Neural cell (in vitro differentiated cells): ENCODE data around the gene HS3ST3A1. TPM values are rescaled to one million over a fixed set of nuclear protein-coding genes. Genes with fewer than 3 reads are reported as not detected.

Experiments
- H2AFZ ChIP-seq: fragments of 200-600, 300-800 bp; sonication (generic), shearing (Covaris generic); 2 replicates; pipeline ENCODE4 v1.6.0; 2014; ENCODE audit warnings: low read depth, mild to moderate bottlenecking, antibody characterized with exemption, low read length, moderate library complexity
- H3F3A ChIP-seq: fragments of 200-600 bp; shearing (Covaris generic); 2 replicates; pipeline ENCODE4 v1.6.1; 2016; ENCODE audit warnings: mild to moderate bottlenecking, moderate library complexity, mixed read lengths, antibody characterized with exemption, low read length; ENCODE audit not compliant: insufficient read depth, poor library complexity, severe bottlenecking
- H3K27ac ChIP-seq: fragments of 200-600, 300-800 bp; sonication (generic), shearing (Covaris generic); 2 replicates; pipeline ENCODE4 v1.5.1; 2014; ENCODE audit warnings: mild to moderate bottlenecking, low read length, moderate library complexity
- H3K27me3 ChIP-seq: fragments of 300-800, 200-600 bp; sonication (generic), shearing (Covaris generic); 2 replicates; pipeline ENCODE4 v1.6.0; 2014; ENCODE audit warnings: mild to moderate bottlenecking, low read depth, low read length, moderate library complexity; ENCODE audit not compliant: insufficient read depth
- H3K36me3 ChIP-seq: fragments of 300-800, 200-600 bp; sonication (generic), shearing (Covaris generic); 2 replicates; pipeline ENCODE4 v1.5.1; 2014; ENCODE audit warnings: mild to moderate bottlenecking, antibody characterized with exemption, low read length, moderate library complexity; ENCODE audit not compliant: insufficient read depth
- H3K4me2 ChIP-seq: fragments of 300-800, 200-600 bp; sonication (generic), shearing (Covaris generic); 2 replicates; pipeline ENCODE4 v1.6.0; 2014; ENCODE audit warnings: mild to moderate bottlenecking, low read length
- H3K4me3 ChIP-seq: fragments of 300-800, 200-600 bp; sonication (generic), shearing (Covaris generic); 2 replicates; pipeline ENCODE4 v1.5.1; 2014; ENCODE audit warnings: mild to moderate bottlenecking, low read length, moderate library complexity
- H3K79me2 ChIP-seq: fragments of 200-600 bp; shearing (Covaris generic); replicated peaks from 2 replicates; pipeline ENCODE4 v1.6.0; 2014; ENCODE audit warnings: mild to moderate bottlenecking, low read length, moderate library complexity; ENCODE audit not compliant: insufficient read depth
- H3K9ac ChIP-seq: fragments of 300-800, 200-600 bp; sonication (generic), shearing (Covaris generic); 2 replicates; pipeline ENCODE4 v1.6.1; 2016; ENCODE audit warnings: mild to moderate bottlenecking, low read length, mixed read lengths
- H3K9me2 ChIP-seq: fragments of 200-600 bp; shearing (Covaris generic); 2 replicates; pipeline ENCODE4 v1.6.1; 2016; ENCODE audit warnings: mild to moderate bottlenecking, low read length, mixed read lengths; ENCODE audit not compliant: insufficient read depth
- H3K9me3 ChIP-seq: fragments of 200-600, 300-800 bp; sonication (generic), shearing (Covaris generic); 2 replicates; pipeline ENCODE4 v1.6.1; 2016; ENCODE audit warnings: mild to moderate bottlenecking, mixed run types, low read length, moderate library complexity, mixed read lengths
- H4K20me1 ChIP-seq: fragments of 200-600 bp; shearing (Covaris generic); 2 replicates; pipeline ENCODE4 v1.6.1; 2016; ENCODE audit warnings: mild to moderate bottlenecking, mixed run types; ENCODE audit not compliant: insufficient read depth
- EP300 ChIP-seq: fragments of 450-650 bp; conservative IDR thresholded peaks from 2 replicates; pipeline ENCODE4 v1.6.1; 2014; ENCODE audit warnings: antibody characterized with exemption, mild to moderate bottlenecking, moderate library complexity; ENCODE audit not compliant: poor library complexity, severe bottlenecking
- MXI1 ChIP-seq: fragments of 450-650 bp; conservative IDR thresholded peaks from 2 replicates; pipeline ENCODE4 v1.6.1; 2014; ENCODE audit warnings: antibody characterized with exemption, mild to moderate bottlenecking; ENCODE audit not compliant: poor library complexity, severe bottlenecking
- POLR2AphosphoS5 ChIP-seq: IDR thresholded peaks from 2 replicates; pipeline ENCODE4 v1.6.1; 2012
- RAD21 ChIP-seq: fragments of 450-650 bp; conservative IDR thresholded peaks from 2 replicates; pipeline ENCODE4 v1.6.1; 2014; ENCODE audit warnings: antibody characterized with exemption, mild to moderate bottlenecking, moderate library complexity
- SMC3 ChIP-seq: fragments of 450-650 bp; conservative IDR thresholded peaks from 2 replicates; pipeline ENCODE4 v1.6.1; 2014; ENCODE audit warnings: antibody characterized with exemption, mild to moderate bottlenecking, moderate library complexity; ENCODE audit not compliant: poor library complexity
- TAF1 ChIP-seq: IDR thresholded peaks from 2 replicates; pipeline ENCODE4 v1.6.1; 2012; ENCODE audit warnings: low read depth
- polyA plus RNA-seq: library from polyadenylated mRNA; depleted of rRNA; stranded (reverse); fragments of >200 nt; gene quantifications from 2 replicates; pipeline ENCODE4 v1.2.3, GENCODE V29; 2014
- TF ChIP-seq, protein P1 (sequence below): fragments of 450-650 bp; IDR thresholded peaks from 2 replicates; pipeline ENCODE4 v1.5.1; 2014; ENCODE audit warnings: antibody characterized with exemption, mild to moderate bottlenecking, moderate library complexity; ENCODE audit not compliant: poor library complexity, severe bottlenecking
- TF ChIP-seq, protein P2 (sequence below): IDR thresholded peaks from 2 replicates; pipeline ENCODE4 v1.6.1; 2012; ENCODE audit warnings: borderline replicate concordance

The HS3ST3A1 gene
- polyA plus RNA-seq, 1 donor from 2014 or later, result 0.56 TPM

GRCh38 chr17:13575466-13575865 lies 26.3 kb downstream of the HS3ST3A1 start:
- Histone ChIP-seq H2AFZ (no peak overlapping the region), H3K4me2 (no peak overlapping the region), H3K36me3 (no peaks in the 10 kb centered on the region), H4K20me1 (no peaks in the 10 kb centered on the region), H3K9ac (no peak overlapping the region), H3K27me3 (no peaks in the 10 kb centered on the region), H3F3A (no peaks in the 10 kb centered on the region), H3K9me2 (no peaks in the 10 kb centered on the region), H3K9me3 (no peaks in the 10 kb centered on the region), H3K27ac (no peak overlapping the region), H3K4me3 (no peak overlapping the region), H3K79me2 (no peaks in the 10 kb centered on the region)
- no peak for TF ChIP-seq MXI1
- TF ChIP-seq POLR2AphosphoS5, result no peak
- TF ChIP-seq, protein P1, sequence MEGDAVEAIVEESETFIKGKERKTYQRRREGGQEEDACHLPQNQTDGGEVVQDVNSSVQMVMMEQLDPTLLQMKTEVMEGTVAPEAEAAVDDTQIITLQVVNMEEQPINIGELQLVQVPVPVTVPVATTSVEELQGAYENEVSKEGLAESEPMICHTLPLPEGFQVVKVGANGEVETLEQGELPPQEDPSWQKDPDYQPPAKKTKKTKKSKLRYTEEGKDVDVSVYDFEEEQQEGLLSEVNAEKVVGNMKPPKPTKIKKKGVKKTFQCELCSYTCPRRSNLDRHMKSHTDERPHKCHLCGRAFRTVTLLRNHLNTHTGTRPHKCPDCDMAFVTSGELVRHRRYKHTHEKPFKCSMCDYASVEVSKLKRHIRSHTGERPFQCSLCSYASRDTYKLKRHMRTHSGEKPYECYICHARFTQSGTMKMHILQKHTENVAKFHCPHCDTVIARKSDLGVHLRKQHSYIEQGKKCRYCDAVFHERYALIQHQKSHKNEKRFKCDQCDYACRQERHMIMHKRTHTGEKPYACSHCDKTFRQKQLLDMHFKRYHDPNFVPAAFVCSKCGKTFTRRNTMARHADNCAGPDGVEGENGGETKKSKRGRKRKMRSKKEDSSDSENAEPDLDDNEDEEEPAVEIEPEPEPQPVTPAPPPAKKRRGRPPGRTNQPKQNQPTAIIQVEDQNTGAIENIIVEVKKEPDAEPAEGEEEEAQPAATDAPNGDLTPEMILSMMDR, result no peak
- TF ChIP-seq TAF1, result no peak
- no peak for TF ChIP-seq EP300
- no peak for TF ChIP-seq SMC3
- no peak for TF ChIP-seq RAD21
- TF ChIP-seq, protein P2, sequence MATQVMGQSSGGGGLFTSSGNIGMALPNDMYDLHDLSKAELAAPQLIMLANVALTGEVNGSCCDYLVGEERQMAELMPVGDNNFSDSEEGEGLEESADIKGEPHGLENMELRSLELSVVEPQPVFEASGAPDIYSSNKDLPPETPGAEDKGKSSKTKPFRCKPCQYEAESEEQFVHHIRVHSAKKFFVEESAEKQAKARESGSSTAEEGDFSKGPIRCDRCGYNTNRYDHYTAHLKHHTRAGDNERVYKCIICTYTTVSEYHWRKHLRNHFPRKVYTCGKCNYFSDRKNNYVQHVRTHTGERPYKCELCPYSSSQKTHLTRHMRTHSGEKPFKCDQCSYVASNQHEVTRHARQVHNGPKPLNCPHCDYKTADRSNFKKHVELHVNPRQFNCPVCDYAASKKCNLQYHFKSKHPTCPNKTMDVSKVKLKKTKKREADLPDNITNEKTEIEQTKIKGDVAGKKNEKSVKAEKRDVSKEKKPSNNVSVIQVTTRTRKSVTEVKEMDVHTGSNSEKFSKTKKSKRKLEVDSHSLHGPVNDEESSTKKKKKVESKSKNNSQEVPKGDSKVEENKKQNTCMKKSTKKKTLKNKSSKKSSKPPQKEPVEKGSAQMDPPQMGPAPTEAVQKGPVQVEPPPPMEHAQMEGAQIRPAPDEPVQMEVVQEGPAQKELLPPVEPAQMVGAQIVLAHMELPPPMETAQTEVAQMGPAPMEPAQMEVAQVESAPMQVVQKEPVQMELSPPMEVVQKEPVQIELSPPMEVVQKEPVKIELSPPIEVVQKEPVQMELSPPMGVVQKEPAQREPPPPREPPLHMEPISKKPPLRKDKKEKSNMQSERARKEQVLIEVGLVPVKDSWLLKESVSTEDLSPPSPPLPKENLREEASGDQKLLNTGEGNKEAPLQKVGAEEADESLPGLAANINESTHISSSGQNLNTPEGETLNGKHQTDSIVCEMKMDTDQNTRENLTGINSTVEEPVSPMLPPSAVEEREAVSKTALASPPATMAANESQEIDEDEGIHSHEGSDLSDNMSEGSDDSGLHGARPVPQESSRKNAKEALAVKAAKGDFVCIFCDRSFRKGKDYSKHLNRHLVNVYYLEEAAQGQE, result no peak

- Histone ChIP-seq H3K9me3 (no peaks in the 10 kb centered on the region), H3K27ac (no peak overlapping the region), H3F3A (no peaks in the 10 kb centered on the region), H3K27me3 (no peaks in the 10 kb centered on the region), H3K9ac (no peak overlapping the region), H2AFZ (no peak overlapping the region), H3K4me2 (no peak overlapping the region), H3K79me2 (no peaks in the 10 kb centered on the region), H3K4me3 (no peak overlapping the region), H3K9me2 (no peaks in the 10 kb centered on the region), H3K36me3 (no peaks in the 10 kb centered on the region), H4K20me1 (no peaks in the 10 kb centered on the region)
- TF ChIP-seq EP300 (no peak), POLR2AphosphoS5 (no peak), RAD21 (no peak)
- TF ChIP-seq, protein P2, result no peak
Observed at GRCh38 chr17:13572581-13572980, 29.1 kb downstream of the HS3ST3A1 start.
